ENCODE results near the gene ALG14.

- no peak for TF ChIP-seq ZNF747 (tag by site-specific recombination; IDR thresholded peaks at IDR 0.05)
- no peak for TF ChIP-seq PRDM10 (tag by site-specific recombination; IDR thresholded peaks at IDR 0.05)
- TF ChIP-seq ZEB2 (tag by site-specific recombination; IDR thresholded peaks at IDR 0.05), result no peak
Observed at GRCh38 chr1:94937820-94938219, 134.9 kb downstream of the ALG14 start.

Data from HEK293 (cell line).